Karpas-422 (cell line): Measurements from ENCODE around the gene NRP2. TPM values are rescaled to one million over a fixed set of nuclear protein-coding genes. Genes with fewer than 3 reads are reported as not detected.

ENCODE experiments used
- DNase-seq: peaks from one replicate; pipeline ENCODE4 v3.0.0-alpha.2; 2015
- H2AFZ ChIP-seq: fragments of 200-600 bp; sonication (generic); 2 replicates; pipeline ENCODE4 v1.6.1; 2014; ENCODE audit warnings: antibody characterized with exemption, low read length, mixed read lengths
- H3K27ac ChIP-seq: fragments of 200-600 bp; sonication (generic); 2 replicates; pipeline ENCODE4 v1.5.1; 2014; ENCODE audit warnings: mild to moderate bottlenecking, low read length, moderate library complexity
- H3K27me3 ChIP-seq: fragments of 200-600 bp; sonication (generic); 2 replicates; pipeline ENCODE4 v1.6.1; 2014; ENCODE audit warnings: low read length, mixed read lengths
- H3K36me3 ChIP-seq: fragments of 200-600 bp; sonication (generic); 2 replicates; pipeline ENCODE4 v1.6.1; 2014; ENCODE audit warnings: low read length, mixed read lengths; ENCODE audit not compliant: insufficient read depth
- H3K4me1 ChIP-seq: fragments of 200-600 bp; sonication (generic); 2 replicates; pipeline ENCODE4 v1.6.1; 2014; ENCODE audit warnings: mild to moderate bottlenecking, low read length, mixed read lengths
- H3K4me2 ChIP-seq: fragments of 200-600 bp; sonication (generic); 2 replicates; pipeline ENCODE4 v1.6.1; 2014; ENCODE audit warnings: low read length, low read depth, mild to moderate bottlenecking; ENCODE audit not compliant: poor library complexity, severe bottlenecking
- H3K4me3 ChIP-seq: fragments of 200-600 bp; sonication (generic); 2 replicates; pipeline ENCODE4 v1.5.1; 2014; ENCODE audit warnings: mild to moderate bottlenecking, antibody characterized with exemption, low read length, mixed read lengths
- H3K79me2 ChIP-seq: fragments of 200-600 bp; sonication (generic); 2 replicates; pipeline ENCODE4 v1.6.1; 2014; ENCODE audit warnings: mild to moderate bottlenecking, low read length, mixed read lengths
- H3K9ac ChIP-seq: fragments of 200-600 bp; sonication (generic); 2 replicates; pipeline ENCODE4 v1.6.0; 2014; ENCODE audit warnings: low read length
- H3K9me2 ChIP-seq: fragments of 200-600 bp; sonication (generic), shearing (Covaris generic); replicated peaks from 2 replicates; pipeline ENCODE4 v1.6.0; 2014; ENCODE audit warnings: mild to moderate bottlenecking, low read length, moderate library complexity; ENCODE audit not compliant: insufficient read depth
- H3K9me3 ChIP-seq: fragments of 300-700, 200-600 bp; sonication (generic); 2 replicates; pipeline ENCODE4 v1.6.1; 2014; ENCODE audit warnings: low read length, mixed read lengths
- H4K20me1 ChIP-seq: fragments of 200-600 bp; sonication (generic); 2 replicates; pipeline ENCODE4 v1.6.1; 2014; ENCODE audit warnings: mild to moderate bottlenecking, antibody characterized with exemption, low read length, low read depth; ENCODE audit not compliant: insufficient read depth
- total RNA-seq: library from RNA; depleted of rRNA; stranded (reverse); fragments of >200 nt; shearing (Covaris generic); gene quantifications from 2 replicates; pipeline ENCODE4 v1.2.3, GENCODE V29; 2014; ENCODE audit warnings: low replicate concordance

NRP2 gene
- total RNA-seq, 1 experiment from 2014 or later = 4.4 TPM

- no peaks in the 10 kb centered on the region for H3K36me3 ChIP-seq
- H3K4me1 ChIP-seq = no peaks in the 10 kb centered on the region
- no peaks in the 10 kb centered on the region for H4K20me1 ChIP-seq
- no peaks in the 10 kb centered on the region for H3K79me2 ChIP-seq
- H3K9me3 ChIP-seq = no peaks in the 10 kb centered on the region
- H3K4me3 ChIP-seq = no peak overlapping the region
- H2AFZ ChIP-seq = no peak overlapping the region
- no peak overlapping the region for H3K9ac ChIP-seq
- no peak overlapping the region for H3K4me2 ChIP-seq
- H3K27me3 ChIP-seq = no peaks in the 10 kb centered on the region
- DNase-seq = no peak
- no peaks in the 10 kb centered on the region for H3K9me2 ChIP-seq
- H3K27ac ChIP-seq = no peak overlapping the region
Measured at GRCh38 chr2:205789906-205790305, 107.6 kb downstream of the NRP2 start.

- Histone ChIP-seq H4K20me1 (no peaks in the 10 kb centered on the region), H3K27ac (no peak overlapping the region), H3K4me3 (no peak overlapping the region), H3K9ac (no peak overlapping the region), H3K4me2 (no peak overlapping the region), H3K9me2 (no peaks in the 10 kb centered on the region), H3K4me1 (no peaks in the 10 kb centered on the region), H2AFZ (no peak overlapping the region), H3K9me3 (no peaks in the 10 kb centered on the region), H3K79me2 (no peaks in the 10 kb centered on the region), H3K36me3 (no peaks in the 10 kb centered on the region), H3K27me3 (no peaks in the 10 kb centered on the region)
- no peak for DNase-seq
Measured at GRCh38 chr2:205792908-205793307, 110.6 kb downstream of the NRP2 start.

- H3K79me2 ChIP-seq = no peaks in the 10 kb centered on the region
- no peak for DNase-seq
- H3K4me2 ChIP-seq = no peak overlapping the region
- no peaks in the 10 kb centered on the region for H3K27me3 ChIP-seq
- H3K9ac ChIP-seq = no peak overlapping the region
- H3K36me3 ChIP-seq = no peaks in the 10 kb centered on the region
- H3K27ac ChIP-seq = no peak overlapping the region
- no peak overlapping the region for H2AFZ ChIP-seq
- H3K4me3 ChIP-seq = no peak overlapping the region
- no peaks in the 10 kb centered on the region for H4K20me1 ChIP-seq
- no peaks in the 10 kb centered on the region for H3K4me1 ChIP-seq
- H3K9me3 ChIP-seq = no peaks in the 10 kb centered on the region
- no peaks in the 10 kb centered on the region for H3K9me2 ChIP-seq
Measured at GRCh38 chr2:205796805-205797313, 114.6 kb downstream of the NRP2 start.

- Histone ChIP-seq H3K4me3 (no peak overlapping the region), H3K27ac (no peak overlapping the region), H2AFZ (no peak overlapping the region), H3K9ac (no peak overlapping the region), H3K27me3 (no peaks in the 10 kb centered on the region), H3K9me2 (no peaks in the 10 kb centered on the region), H3K36me3 (no peaks in the 10 kb centered on the region), H3K9me3 (no peaks in the 10 kb centered on the region), H3K4me2 (no peak overlapping the region), H4K20me1 (no peaks in the 10 kb centered on the region), H3K79me2 (no peaks in the 10 kb centered on the region), H3K4me1 (no peaks in the 10 kb centered on the region)
- DNase-seq = no peak
Measured at GRCh38 chr2:205797866-205798265, 115.6 kb downstream of the NRP2 start.

- no peak overlapping the region for H3K9ac ChIP-seq
- no peaks in the 10 kb centered on the region for H3K27me3 ChIP-seq
- no peaks in the 10 kb centered on the region for H4K20me1 ChIP-seq
- no peak overlapping the region for H3K4me2 ChIP-seq
- H3K4me1 ChIP-seq = no peaks in the 10 kb centered on the region
- H3K9me2 ChIP-seq = no peaks in the 10 kb centered on the region
- H3K4me3 ChIP-seq = no peak overlapping the region
- no peaks in the 10 kb centered on the region for H3K36me3 ChIP-seq
- H3K79me2 ChIP-seq = no peaks in the 10 kb centered on the region
- H3K9me3 ChIP-seq = no peaks in the 10 kb centered on the region
- no peak overlapping the region for H2AFZ ChIP-seq
- no peak for DNase-seq
- no peak overlapping the region for H3K27ac ChIP-seq
Measured at GRCh38 chr2:205800224-205800623, 117.9 kb downstream of the NRP2 start.

GRCh38 chr2:205800773-205801172 is 118.5 kb downstream of the NRP2 start:
- Histone ChIP-seq H3K9ac (no peak overlapping the region), H3K79me2 (no peaks in the 10 kb centered on the region), H3K9me3 (no peaks in the 10 kb centered on the region), H4K20me1 (no peaks in the 10 kb centered on the region), H3K9me2 (no peaks in the 10 kb centered on the region), H3K4me1 (no peaks in the 10 kb centered on the region), H3K4me3 (no peak overlapping the region), H3K36me3 (no peaks in the 10 kb centered on the region), H2AFZ (no peak overlapping the region), H3K27me3 (no peaks in the 10 kb centered on the region), H3K27ac (no peak overlapping the region), H3K4me2 (no peak overlapping the region)
- no peak for DNase-seq

- Histone ChIP-seq H3K9ac (no peak overlapping the region), H3K4me2 (no peak overlapping the region), H3K9me3 (no peaks in the 10 kb centered on the region), H3K36me3 (no peaks in the 10 kb centered on the region), H3K27ac (no peak overlapping the region), H4K20me1 (no peaks in the 10 kb centered on the region), H3K79me2 (no peaks in the 10 kb centered on the region), H3K27me3 (no peaks in the 10 kb centered on the region), H3K4me1 (no peaks in the 10 kb centered on the region), H2AFZ (no peak overlapping the region), H3K9me2 (no peaks in the 10 kb centered on the region), H3K4me3 (no peak overlapping the region)
- DNase-seq = no peak
Measured at GRCh38 chr2:205802065-205802464, 119.8 kb downstream of the NRP2 start.

GRCh38 chr2:205802941-205803340 is 120.6 kb downstream of the NRP2 start:
- Histone ChIP-seq H3K9me2 (no peaks in the 10 kb centered on the region), H3K27me3 (no peaks in the 10 kb centered on the region), H4K20me1 (no peaks in the 10 kb centered on the region), H3K36me3 (no peaks in the 10 kb centered on the region), H3K9ac (no peak overlapping the region), H2AFZ (no peak overlapping the region), H3K27ac (no peak overlapping the region), H3K9me3 (no peaks in the 10 kb centered on the region), H3K79me2 (no peaks in the 10 kb centered on the region), H3K4me1 (no peaks in the 10 kb centered on the region), H3K4me2 (no peak overlapping the region), H3K4me3 (no peak overlapping the region)
- no peak for DNase-seq

- Histone ChIP-seq H2AFZ (no peak overlapping the region), H3K27me3 (no peaks in the 10 kb centered on the region), H3K4me3 (no peak overlapping the region), H3K9me3 (no peaks in the 10 kb centered on the region), H3K36me3 (no peaks in the 10 kb centered on the region), H4K20me1 (no peaks in the 10 kb centered on the region), H3K9me2 (no peaks in the 10 kb centered on the region), H3K4me2 (no peak overlapping the region), H3K9ac (no peak overlapping the region), H3K4me1 (no peaks in the 10 kb centered on the region), H3K79me2 (no peaks in the 10 kb centered on the region), H3K27ac (no peak overlapping the region)
- DNase-seq = no peak
Measured at GRCh38 chr2:205803500-205803899, 121.2 kb downstream of the NRP2 start.
